ENCODE data around the gene PALLD.

DNA sequence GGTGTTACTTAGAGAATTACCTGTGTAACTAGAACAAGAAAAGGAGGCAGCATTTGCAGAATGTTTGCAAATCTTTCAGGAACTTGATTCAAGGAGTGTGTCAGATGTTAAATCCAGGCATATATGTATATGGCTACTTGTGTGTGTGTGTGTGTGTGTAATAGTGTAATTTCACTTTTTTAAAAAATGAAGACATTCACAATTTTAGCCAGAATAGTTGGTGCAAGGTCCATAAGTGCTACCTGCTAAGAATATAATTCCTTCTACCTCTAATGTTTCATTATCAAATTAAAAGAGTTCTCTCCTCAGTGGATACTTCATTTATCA is 158.0 kb downstream of the PALLD start:
- TF ChIP-seq EP300 (conservative IDR thresholded peaks at IDR 0.05; ENCODE audit: poor library complexity, severe bottlenecking), result no peak
- TF ChIP-seq TAF1 (IDR thresholded peaks at IDR 0.05; ENCODE audit: low read depth), result no peak
- TF ChIP-seq, protein P1, sequence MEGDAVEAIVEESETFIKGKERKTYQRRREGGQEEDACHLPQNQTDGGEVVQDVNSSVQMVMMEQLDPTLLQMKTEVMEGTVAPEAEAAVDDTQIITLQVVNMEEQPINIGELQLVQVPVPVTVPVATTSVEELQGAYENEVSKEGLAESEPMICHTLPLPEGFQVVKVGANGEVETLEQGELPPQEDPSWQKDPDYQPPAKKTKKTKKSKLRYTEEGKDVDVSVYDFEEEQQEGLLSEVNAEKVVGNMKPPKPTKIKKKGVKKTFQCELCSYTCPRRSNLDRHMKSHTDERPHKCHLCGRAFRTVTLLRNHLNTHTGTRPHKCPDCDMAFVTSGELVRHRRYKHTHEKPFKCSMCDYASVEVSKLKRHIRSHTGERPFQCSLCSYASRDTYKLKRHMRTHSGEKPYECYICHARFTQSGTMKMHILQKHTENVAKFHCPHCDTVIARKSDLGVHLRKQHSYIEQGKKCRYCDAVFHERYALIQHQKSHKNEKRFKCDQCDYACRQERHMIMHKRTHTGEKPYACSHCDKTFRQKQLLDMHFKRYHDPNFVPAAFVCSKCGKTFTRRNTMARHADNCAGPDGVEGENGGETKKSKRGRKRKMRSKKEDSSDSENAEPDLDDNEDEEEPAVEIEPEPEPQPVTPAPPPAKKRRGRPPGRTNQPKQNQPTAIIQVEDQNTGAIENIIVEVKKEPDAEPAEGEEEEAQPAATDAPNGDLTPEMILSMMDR (IDR thresholded peaks at IDR 0.05; ENCODE audit: poor library complexity, severe bottlenecking), result no peak
- TF ChIP-seq, protein P2, sequence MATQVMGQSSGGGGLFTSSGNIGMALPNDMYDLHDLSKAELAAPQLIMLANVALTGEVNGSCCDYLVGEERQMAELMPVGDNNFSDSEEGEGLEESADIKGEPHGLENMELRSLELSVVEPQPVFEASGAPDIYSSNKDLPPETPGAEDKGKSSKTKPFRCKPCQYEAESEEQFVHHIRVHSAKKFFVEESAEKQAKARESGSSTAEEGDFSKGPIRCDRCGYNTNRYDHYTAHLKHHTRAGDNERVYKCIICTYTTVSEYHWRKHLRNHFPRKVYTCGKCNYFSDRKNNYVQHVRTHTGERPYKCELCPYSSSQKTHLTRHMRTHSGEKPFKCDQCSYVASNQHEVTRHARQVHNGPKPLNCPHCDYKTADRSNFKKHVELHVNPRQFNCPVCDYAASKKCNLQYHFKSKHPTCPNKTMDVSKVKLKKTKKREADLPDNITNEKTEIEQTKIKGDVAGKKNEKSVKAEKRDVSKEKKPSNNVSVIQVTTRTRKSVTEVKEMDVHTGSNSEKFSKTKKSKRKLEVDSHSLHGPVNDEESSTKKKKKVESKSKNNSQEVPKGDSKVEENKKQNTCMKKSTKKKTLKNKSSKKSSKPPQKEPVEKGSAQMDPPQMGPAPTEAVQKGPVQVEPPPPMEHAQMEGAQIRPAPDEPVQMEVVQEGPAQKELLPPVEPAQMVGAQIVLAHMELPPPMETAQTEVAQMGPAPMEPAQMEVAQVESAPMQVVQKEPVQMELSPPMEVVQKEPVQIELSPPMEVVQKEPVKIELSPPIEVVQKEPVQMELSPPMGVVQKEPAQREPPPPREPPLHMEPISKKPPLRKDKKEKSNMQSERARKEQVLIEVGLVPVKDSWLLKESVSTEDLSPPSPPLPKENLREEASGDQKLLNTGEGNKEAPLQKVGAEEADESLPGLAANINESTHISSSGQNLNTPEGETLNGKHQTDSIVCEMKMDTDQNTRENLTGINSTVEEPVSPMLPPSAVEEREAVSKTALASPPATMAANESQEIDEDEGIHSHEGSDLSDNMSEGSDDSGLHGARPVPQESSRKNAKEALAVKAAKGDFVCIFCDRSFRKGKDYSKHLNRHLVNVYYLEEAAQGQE (IDR thresholded peaks at IDR 0.05; ENCODE audit: borderline replicate concordance), result no peak
